Skeletal muscle cell (primary cell): ENCODE measurements around the gene SYNDIG1.

Source experiments
- DNase-seq: peaks from one replicate; pipeline ENCODE4 v3.0.0-alpha.2; 2010; ENCODE audit warnings: low read depth
- H3K4me3 ChIP-seq: 2 replicates; pipeline ENCODE4 v1.5.1; 2011; ENCODE audit warnings: low read depth, mild to moderate bottlenecking, control low read depth, low read length, moderate library complexity

Gene SYNDIG1

DNA sequence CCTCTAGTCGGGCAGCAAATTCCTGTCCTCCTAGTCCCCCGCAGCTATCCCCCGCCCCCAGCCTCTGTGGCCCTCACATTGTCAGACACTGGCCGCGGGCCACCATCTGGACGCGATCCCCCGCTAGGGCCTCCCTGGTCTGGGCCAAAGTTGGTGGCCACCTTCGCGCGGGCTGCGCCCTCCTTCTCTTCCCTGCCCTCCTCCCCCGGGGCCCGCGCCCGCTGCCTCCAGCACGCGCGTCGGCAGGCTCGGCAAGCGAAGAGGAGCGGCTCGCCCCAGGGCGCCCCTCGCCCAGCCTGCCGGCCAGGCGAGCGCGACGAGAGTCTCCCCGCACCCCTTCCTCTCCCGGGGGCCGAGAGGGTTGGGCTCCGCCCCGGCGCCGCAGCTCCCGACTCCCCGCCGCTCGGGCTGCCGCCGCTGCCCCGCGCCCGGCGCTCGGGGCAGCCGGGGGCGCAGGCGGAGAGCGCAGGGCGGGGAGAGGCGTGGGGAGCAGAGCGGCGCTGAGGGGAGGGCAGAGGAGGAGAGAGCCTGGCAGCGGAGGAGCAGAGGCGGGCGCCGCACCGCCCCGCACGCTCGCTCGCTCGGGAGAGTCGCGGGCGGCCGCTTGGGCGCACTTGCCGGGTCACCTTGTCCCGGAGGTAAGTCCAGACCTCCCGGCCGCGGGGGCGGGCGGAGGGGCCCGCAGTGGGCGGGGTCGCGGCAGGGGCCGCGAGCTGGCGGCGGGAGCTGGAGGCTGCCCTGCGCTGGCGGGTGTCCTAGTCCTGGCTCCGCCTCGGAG is at the start of gene SYNDIG1:
Gene SYNDIG1 (plus strand): TSS at position 514 of the 778 bp plus-strand sequence. CDS start 73,469 bp downstream, outside the sequence.
- peak within 1 kb of the TSS; percentile 42 for H3K4me3 ChIP-seq

DNA sequence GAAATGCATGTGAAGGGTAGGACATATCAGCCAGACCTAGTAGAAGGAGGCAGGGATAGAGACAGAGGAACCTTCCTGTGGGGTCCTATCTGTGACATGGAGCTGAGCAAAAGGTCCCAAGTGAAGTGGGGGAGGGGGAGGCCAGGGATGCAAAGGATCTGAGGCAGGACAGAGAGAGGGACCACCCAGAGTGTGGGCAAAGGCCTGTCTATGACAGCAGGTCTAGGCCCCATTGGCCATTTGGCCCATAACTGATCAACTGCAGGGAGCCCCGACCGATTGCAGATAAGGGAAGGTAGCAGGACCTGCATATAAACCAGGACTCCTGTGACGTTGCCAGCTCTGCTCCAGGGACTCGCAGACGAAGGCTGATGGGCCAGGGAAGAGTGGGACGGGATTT is 49.6 kb upstream of the SYNDIG1 start:
- DNase-seq = no peak
- no peak overlapping the region for H3K4me3 ChIP-seq

More for the DNA sequence above, at the start of gene SYNDIG1:
- no peak for DNase-seq

GRCh38 chr20:24420567-24420966 is 48.9 kb upstream of the SYNDIG1 start:
- no peak for DNase-seq
- H3K4me3 ChIP-seq = no peak overlapping the region

- no peak overlapping the region for H3K4me3 ChIP-seq
- DNase-seq = no peak
These were observed 48.4 kb upstream of the SYNDIG1 start for GRCh38 chr20:24421071-24421470.

DNA sequence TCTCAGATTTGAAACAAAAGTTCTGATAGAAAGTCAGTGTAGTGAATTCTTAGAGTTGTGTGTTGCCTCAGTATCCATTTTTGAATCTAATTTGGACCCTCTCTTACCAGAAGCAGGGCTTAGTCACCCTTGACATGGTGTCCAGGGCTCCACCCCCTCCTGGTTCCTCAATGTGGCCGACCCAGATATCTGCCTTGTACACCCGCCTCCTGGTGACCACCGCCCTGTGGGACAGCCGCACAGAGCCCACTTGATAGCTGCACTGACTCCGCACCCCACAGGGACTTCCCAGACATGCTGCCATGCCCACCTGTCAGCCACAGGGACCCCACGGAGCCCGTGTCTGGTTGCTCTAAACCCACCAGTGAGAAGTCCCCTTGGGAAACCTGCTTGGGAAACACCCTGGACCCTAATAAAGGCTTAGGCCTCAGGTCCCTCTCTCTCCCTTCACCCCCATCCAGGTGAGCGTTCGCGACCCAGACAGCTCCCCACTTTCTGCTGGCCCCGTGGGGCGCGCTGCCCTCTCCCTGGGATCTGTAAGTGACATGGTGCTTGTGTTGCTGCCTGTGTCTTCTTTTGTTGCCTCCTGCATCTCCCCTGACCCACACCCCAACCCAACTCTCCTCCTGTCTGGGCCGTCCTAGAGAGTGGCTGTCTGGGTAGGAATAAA is 47.2 kb upstream of the SYNDIG1 start:
- no peak for DNase-seq
- no peak overlapping the region for H3K4me3 ChIP-seq

DNA sequence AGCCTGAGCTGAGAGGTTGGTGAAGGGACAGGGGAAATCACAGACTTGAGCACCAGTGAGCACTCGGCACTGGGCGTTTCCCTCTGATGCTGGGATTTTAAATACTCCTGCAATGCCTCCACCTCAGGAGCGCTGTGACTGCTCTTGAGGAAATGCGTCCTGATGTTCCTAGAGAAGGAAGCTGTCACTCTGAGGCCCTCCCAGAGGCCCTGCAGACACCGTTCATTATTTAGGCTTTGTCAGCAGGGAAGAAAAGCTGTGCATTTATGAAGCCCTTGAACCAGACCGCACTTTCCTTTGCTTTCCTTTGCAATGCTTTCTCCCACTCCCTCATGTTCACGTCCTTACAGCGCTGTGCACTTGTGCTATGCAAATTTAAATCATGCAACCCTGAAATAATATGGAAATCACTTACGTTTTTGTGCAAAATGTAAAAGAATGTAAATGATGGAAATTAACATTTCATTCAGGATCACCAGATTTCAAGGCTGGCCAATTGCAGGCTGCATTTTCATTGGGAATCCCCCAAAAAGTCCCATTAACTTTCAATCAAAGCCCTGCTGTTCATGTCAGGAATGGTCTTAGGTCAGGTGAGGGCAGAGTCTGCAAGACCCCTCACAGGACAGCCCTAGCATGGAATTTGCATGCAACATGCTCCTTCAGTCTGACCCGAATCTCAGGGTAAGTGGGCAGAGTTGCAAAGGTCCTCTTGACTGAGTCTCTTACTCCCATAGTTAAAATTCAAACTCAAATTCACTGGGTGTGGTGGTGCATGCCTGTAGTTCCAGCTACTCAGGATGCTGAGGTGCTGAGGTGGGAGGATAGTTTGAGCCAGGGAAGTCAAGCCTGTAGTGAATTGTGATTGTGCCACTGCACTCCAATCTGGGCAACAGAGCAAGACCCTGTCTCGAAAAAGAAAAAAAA is 45.8 kb upstream of the SYNDIG1 start:
- H3K4me3 ChIP-seq = no peak overlapping the region

GRCh38 chr20:24425523-24426135 is 43.8 kb upstream of the SYNDIG1 start:
- H3K4me3 ChIP-seq = no peak overlapping the region
- no peak for DNase-seq

More for the DNA sequence above, 45.8 kb upstream of the SYNDIG1 start:
- no peak for DNase-seq

GRCh38 chr20:24431279-24432045 is 38.0 kb upstream of the SYNDIG1 start:
- H3K4me3 ChIP-seq = no peak overlapping the region
- no peak for DNase-seq

DNA sequence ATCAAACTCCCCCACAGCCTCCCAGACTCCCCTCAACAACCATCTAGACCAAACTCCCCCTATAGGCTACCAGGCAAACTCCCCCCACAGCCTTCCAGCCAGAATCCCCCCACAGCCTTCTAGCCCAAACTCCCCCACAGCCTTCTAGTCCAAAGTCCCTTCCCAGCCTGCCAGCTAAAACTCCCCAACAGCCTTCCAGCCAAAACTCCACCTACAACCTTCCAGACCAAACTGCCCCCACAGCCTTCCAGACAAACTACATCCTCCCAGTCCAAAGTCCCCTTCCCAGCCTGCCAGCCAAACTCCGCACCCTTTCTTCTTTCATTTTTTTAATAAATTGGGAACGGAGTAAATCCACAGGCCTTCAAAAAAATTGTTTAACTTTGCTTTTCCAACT is 37.4 kb upstream of the SYNDIG1 start:
- no peak overlapping the region for H3K4me3 ChIP-seq
- DNase-seq = no peak

GRCh38 chr20:24436160-24436559 is 33.3 kb upstream of the SYNDIG1 start:
- H3K4me3 ChIP-seq = no peak overlapping the region
- no peak for DNase-seq

DNA sequence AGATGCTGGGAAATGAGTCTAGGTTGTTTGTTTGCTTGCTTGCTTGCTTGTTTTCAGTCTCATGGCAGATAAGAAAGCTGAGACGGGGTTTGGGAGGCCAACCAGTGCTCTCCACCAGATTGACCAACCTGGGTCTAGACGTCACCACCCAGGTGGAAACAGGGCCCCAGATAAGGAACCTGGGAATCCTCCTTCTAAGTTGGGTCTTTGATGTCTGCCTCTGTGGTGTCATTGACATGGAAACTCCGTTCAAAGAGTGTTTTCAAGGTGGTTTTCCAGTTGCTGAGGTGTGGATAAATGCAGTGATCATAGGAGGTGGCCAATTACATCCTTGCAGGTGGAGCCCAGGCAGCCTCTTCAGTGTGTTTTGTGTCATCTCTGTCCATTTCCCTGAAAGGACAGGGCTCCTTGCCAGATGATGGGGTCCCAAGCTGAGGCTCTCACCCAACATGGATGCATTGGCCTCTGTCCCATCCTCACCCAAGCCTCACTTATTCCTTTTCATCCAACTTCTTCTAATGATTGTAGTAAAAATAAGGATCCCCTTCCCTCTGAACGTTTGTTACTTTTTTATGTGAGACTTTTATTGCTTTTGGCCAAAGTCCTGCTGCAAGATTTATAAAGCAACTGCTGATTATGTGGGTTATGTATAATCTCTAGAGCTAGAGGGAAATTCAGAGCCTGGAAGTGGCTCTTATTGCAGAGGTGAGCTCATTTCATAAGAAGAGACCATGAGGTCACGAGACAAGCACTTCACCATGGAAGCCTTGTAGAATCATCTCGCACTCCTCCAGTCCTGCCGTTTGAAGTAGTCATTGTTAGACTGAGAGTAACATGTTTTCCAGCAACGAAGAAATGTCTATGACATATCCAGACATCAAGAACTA is 32.0 kb upstream of the SYNDIG1 start:
- no peak for DNase-seq
- no peak overlapping the region for H3K4me3 ChIP-seq

DNA sequence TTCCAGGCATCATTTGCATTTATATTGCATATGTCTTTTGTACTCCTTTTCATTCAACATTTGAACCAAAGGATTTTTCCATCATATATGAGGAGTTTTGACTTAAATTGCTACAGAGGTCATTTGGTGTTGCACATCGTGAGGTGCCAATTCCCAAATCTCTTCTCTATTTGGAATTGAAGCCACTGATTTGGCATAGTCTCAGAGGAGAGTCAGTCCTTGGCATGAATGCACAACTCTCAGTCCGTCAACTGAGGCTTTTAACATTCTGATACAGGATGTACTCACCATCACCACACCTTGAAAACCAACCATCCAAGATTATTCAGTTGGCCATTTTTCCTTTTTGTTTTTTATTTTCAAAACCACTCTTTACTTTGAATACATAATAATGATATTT is 31.1 kb upstream of the SYNDIG1 start:
- no peak overlapping the region for H3K4me3 ChIP-seq
- DNase-seq = no peak

DNA sequence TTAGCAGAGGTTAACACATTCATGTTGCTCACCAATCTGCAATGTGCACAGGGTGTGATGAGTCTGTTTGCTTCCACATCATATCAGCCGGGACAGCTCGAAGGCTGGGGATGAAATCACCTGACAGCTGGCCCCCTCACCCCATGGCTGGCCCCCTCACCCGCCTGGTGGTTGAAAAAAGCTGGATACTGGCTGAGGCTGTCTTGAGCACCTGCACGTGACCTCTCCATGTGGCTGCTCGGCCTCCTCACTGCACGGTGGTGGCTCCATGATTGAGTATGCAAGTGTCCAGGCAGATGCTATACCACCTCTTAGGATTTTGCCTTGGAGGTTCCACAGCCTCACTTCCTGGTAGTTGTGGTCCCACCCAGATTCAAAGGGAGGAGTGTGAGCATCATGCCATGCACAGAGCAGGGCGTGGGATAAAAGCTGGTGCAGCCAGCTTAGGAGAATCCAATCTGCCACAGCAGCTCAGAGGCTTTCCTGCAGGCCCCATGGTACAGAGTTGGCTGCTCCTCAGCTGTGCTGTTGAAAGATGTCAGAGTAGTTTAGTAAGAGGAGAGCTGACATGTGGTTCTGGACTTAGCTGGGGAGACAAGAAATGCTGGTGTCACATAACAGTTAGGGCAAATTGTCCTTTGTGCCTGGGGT is 29.6 kb upstream of the SYNDIG1 start:
- no peak for DNase-seq

DNA sequence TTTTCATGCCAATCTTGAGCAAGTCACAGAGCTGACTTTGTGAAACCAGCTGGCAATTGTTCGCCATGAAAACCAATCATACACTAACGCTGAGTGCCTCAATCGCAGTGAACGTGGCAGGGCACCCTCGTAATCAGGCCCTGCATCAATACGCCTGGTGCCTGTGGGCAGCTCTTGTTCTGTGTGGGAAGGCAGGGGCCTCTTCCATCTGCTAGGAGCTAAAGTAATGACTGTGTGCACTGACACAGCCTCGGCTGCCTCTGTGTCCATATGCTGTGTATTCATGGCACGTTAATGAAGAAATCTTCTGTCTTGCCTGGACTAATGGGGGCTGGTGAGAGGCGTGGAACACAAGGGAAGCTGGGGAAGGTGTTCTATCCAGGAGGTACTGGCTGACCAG is 27.8 kb upstream of the SYNDIG1 start:
- DNase-seq = no peak
- H3K4me3 ChIP-seq = no peak overlapping the region

More for the DNA sequence above, 29.6 kb upstream of the SYNDIG1 start:
- no peak overlapping the region for H3K4me3 ChIP-seq

GRCh38 chr20:24442909-24443308 is 26.5 kb upstream of the SYNDIG1 start:
- H3K4me3 ChIP-seq = no peak overlapping the region
- DNase-seq = no peak

- no peak overlapping the region for H3K4me3 ChIP-seq
- DNase-seq = no peak
These were observed 26.0 kb upstream of the SYNDIG1 start for GRCh38 chr20:24443436-24443835.

DNA sequence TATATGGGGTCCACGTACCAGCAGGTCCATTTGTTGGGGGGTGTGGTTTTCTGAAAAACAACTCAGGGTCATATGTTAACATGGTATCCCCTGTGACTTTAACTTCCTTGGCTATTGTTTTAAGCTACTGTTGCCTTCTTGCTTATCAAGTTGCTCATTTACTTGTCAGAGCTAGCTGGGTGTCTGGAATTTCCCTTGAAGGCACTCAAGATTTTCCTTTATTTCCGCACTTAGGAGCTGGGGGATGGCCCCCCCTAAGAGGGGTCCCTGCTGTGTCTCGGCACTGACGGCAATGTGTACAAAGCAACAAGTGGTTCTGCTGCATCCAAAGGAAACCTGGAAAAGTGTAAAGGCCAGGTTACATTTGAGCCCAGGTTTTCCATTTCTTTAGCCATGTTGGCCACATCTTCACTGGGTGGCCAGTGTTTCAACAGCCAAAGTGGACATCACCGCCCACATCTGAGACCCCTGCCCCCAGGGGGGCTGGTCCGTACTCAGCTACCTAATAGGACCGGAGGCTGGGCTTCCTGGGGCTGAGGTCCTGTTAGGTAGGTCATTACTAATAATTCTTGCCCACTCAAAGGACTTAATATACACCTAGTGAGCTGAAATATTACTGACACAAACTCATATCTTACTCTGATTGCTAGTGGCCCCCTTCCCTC is 24.8 kb upstream of the SYNDIG1 start:
- no peak for DNase-seq
- no peak overlapping the region for H3K4me3 ChIP-seq
